Measurements from ENCODE around the gene GABRR1.

DNA sequence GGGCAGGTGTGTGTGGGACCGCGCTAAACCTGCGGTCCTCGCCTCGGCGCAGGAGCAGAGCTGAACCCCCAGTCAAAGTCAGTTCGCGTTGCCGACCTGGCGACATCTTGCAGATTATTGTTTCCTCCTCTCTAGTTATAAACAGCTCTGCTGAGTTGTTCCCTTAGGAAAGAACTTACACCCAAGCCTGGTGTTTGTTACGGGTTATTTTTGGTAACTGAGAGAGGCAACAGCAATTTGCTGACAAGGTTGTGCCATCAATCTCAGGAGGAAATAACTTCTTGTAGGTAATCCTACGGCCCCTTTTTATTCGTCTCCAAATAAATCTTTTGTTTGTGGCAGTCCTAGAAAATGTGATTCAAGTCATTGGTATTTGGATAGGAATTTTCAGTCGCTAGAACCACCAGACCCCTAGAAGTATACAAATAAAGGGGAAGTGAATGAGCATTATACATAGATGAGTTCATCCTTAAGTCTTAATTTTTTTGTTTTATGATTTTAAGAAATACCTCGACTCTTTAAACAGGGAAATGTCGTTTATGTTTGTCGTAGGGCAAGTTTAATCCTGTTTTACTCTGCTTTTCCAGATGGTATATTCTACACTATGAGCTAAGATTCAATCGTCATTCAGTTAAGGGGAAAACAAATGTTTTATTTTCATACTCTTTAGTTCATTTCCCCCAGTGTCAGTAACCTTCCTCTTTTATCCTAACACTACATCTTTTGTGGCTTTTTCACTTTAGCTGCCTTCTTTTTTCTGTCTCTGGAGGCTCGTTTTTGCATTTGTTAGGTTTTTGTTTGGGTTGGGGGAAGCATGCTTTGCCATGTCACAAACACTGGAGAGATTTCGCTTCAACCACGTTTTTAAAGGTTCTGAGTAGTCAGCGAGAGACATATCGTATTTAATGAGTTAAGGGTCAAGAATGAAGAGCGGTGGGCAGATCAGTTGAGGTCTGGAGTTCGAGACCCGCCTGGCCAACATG, 70.1 kb downstream of the GABRR1 start:
- no peak for TF ChIP-seq BHLHE40 (IDR thresholded peaks at IDR 0.05; ENCODE audit: borderline replicate concordance)
- TF ChIP-seq FOXA1 (IDR thresholded peaks at IDR 0.05) = no peak
- TF ChIP-seq, protein P1, sequence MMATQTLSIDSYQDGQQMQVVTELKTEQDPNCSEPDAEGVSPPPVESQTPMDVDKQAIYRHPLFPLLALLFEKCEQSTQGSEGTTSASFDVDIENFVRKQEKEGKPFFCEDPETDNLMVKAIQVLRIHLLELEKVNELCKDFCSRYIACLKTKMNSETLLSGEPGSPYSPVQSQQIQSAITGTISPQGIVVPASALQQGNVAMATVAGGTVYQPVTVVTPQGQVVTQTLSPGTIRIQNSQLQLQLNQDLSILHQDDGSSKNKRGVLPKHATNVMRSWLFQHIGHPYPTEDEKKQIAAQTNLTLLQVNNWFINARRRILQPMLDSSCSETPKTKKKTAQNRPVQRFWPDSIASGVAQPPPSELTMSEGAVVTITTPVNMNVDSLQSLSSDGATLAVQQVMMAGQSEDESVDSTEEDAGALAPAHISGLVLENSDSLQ (IDR thresholded peaks at IDR 0.05) = peak; percentile 72
- TF ChIP-seq SP1 (IDR thresholded peaks at IDR 0.05) = no peak
- no peak for TF ChIP-seq FOXM1 (IDR thresholded peaks at IDR 0.05; ENCODE audit: borderline replicate concordance)
- TF ChIP-seq ELF4 (IDR thresholded peaks at IDR 0.05) = no peak
- no peak for TF ChIP-seq FOXK2 (IDR thresholded peaks at IDR 0.05)
- TF ChIP-seq SUZ12 (IDR thresholded peaks at IDR 0.05) = no peak
- TF ChIP-seq ARNT (IDR thresholded peaks at IDR 0.05) = no peak
- TF ChIP-seq CTBP1 (IDR thresholded peaks at IDR 0.05; ENCODE audit: borderline replicate concordance) = no peak
- TF ChIP-seq TARDBP (IDR thresholded peaks at IDR 0.05) = no peak
- no peak for TF ChIP-seq NFRKB (IDR thresholded peaks at IDR 0.05)
- no peak for TF ChIP-seq ZNF384 (IDR thresholded peaks at IDR 0.05)
- no peak for TF ChIP-seq HDGF (IDR thresholded peaks at IDR 0.05; ENCODE audit: borderline replicate concordance)
